Aorta (tissue), 5 donors: ENCODE data around the gene APOLD1. TPM values are rescaled to one million over a fixed set of nuclear protein-coding genes. Genes with fewer than 3 reads are reported as not detected.
"Not testable (repeated sequence)": the region's sequence is repeated elsewhere in the genome, so short reads cannot be mapped to it uniquely, and the experiment has no call there.

Experiments
- ATAC-seq: fragments of 200-7000 bp; cut with Tn5 transposase; one replicate; pipeline ENCODE4 v1.9.1; 2022; ENCODE audit warnings: moderate library complexity; ENCODE audit not compliant: low FRiP score
- DNase-seq, 2 donors: peaks; one replicate each; pipeline ENCODE4 v3.0.0-alpha.2; 2020
- H3K27ac ChIP-seq, 2 donors: one replicate each; pipeline ENCODE4 v1.5.1; 2013; ENCODE audit warnings: low read length in 2 of 2, mild to moderate bottlenecking in 2 of 2, moderate library complexity in 2 of 2, control low read depth in 1 of 2, inconsistent platforms in 1 of 2, low read depth in 1 of 2
- H3K27me3 ChIP-seq, 2 donors: one replicate each; pipeline ENCODE4 v1.6.1; 2013; ENCODE audit warnings: control low read depth in 1 of 2, low read length in 1 of 2, mild to moderate bottlenecking in 1 of 2, moderate library complexity in 1 of 2; ENCODE audit not compliant: insufficient read depth in 2 of 2, control insufficient read depth in 1 of 2
- H3K36me3 ChIP-seq, 2 donors: one replicate each; pipeline ENCODE4 v1.6.1; 2013; ENCODE audit warnings: control low read depth in 1 of 2, low read length in 1 of 2, mild to moderate bottlenecking in 1 of 2; ENCODE audit not compliant: insufficient read depth in 2 of 2, control insufficient read depth in 1 of 2
- H3K4me1 ChIP-seq, 2 donors: one replicate each; pipeline ENCODE4 v1.6.1; 2013; ENCODE audit warnings: low read length in 2 of 2, control low read depth in 1 of 2, mild to moderate bottlenecking in 1 of 2, moderate library complexity in 1 of 2; ENCODE audit not compliant: insufficient read depth in 2 of 2, control insufficient read depth in 1 of 2
- H3K4me3 ChIP-seq, 2 donors: one replicate each; pipeline ENCODE4 v1.5.1; 2013; ENCODE audit warnings: low read length in 2 of 2, control low read depth in 1 of 2, mild to moderate bottlenecking in 1 of 2
- H3K9me3 ChIP-seq: one replicate; pipeline ENCODE4 v1.6.1; 2013; ENCODE audit warnings: mild to moderate bottlenecking, low read length; ENCODE audit not compliant: control insufficient read depth
- WGBS, 2 donors: extraction: QIAGEN DNeasy Blood & Tissue Kit; methylation state at CpG; one replicate each; pipeline ENCODE4 v1.1.7; 2013; 5-methylcytosine and 5-hydroxymethylcytosine counted together
- intact Hi-C, 2 donors: fragments of 100-400 bp; cut with DNase I; formaldehyde crosslinking; loops; one replicate each; pipeline versions ENCODE4 v1.14.2 to v1.15.0; 2022
- polyA plus RNA-seq, 2 donors: library from polyadenylated mRNA; stranded (reverse); fragments of 200-250 nt; gene quantifications; one replicate each; pipeline ENCODE4 v1.2.3, GENCODE V29; 2013
- total RNA-seq, 2 donors: library from RNA; stranded (reverse); fragmentation: NEBNext Ultra II Directional; extraction: Animal tissue kit (Norgen Biotek cat#: 25700); gene quantifications; one replicate each; pipeline ENCODE4 v1.2.1, GENCODE V29; 2021
- donor health status: healthy with polysubstance abuse.
- donor health status: Bipolar disorder and iron deficiency.
- donor health status: DM: no; HTN: no; CAD: no.
- donor health status: DM: no; HTN: no; CAD: no.
- donor health status: DM: yes; HTN: yes; CAD: no.

The APOLD1 gene
- total and polyA plus RNA-seq, 4 donors: 0.67 to 94.0 (median 10.5) TPM

- WGBS, 2 donors: 74 to 79% methylated on average over 2 of the region's 2 CpGs
- H3K36me3 ChIP-seq: peaks cover 7 to 12% of the 10 kb centered on the region in 2 donors
- no peak for ATAC-seq
- intact Hi-C loops: loop anchor here in 1 of 2 donors (10.0 kb wide), 1 partner anchor 396 kb away; no protein-coding TSS in a partner anchor
- H3K27ac ChIP-seq: peak overlapping the region in 1 of 2 donors; percentile 68
- DNase-seq: no peak
- peaks cover 0 to 6% of the 10 kb centered on the region in 2 donors for H3K4me1 ChIP-seq
- H3K9me3 ChIP-seq: no peaks in the 10 kb centered on the region
- H3K4me3 ChIP-seq: no peak overlapping the region
- H3K27me3 ChIP-seq: no peaks in the 10 kb centered on the region
Measured at GRCh38 chr12:12819221-12819620, 33.8 kb downstream of the APOLD1 start.

- peaks cover 0 to 5% of the 10 kb centered on the region in 2 donors for H3K4me1 ChIP-seq
- no peaks in the 10 kb centered on the region for H3K9me3 ChIP-seq
- 0 to 5% methylated on average over 2 of the region's 2 CpGs for WGBS, 2 donors
- H3K27me3 ChIP-seq: no peaks in the 10 kb centered on the region
- DNase-seq (no peak), ATAC-seq (peak; percentile 31)
- H3K4me3 ChIP-seq: no peak overlapping the region
- intact Hi-C loops: loop anchor here in 1 of 2 donors (10.0 kb wide), 1 partner anchor 395 kb away; no protein-coding TSS in a partner anchor
- H3K27ac ChIP-seq: peak overlapping the region; percentile 54 to 60
- H3K36me3 ChIP-seq: peaks cover 7 to 12% of the 10 kb centered on the region in 2 donors
Measured at GRCh38 chr12:12819752-12820311, 34.4 kb downstream of the APOLD1 start.

GRCh38 chr12:12820376-12820775 is 34.9 kb downstream of the APOLD1 start:
- 78 to 86% methylated on average over 11 of the region's 11 CpGs for WGBS, 2 donors
- H3K9me3 ChIP-seq, DNase-seq, ATAC-seq, H3K4me3 ChIP-seq, H3K27me3 ChIP-seq, H3K4me1 ChIP-seq, intact Hi-C loops: not testable (repeated sequence)
- peak overlapping the region in 1 of 2 donors; percentile 5 for H3K27ac ChIP-seq
- H3K36me3 ChIP-seq: peaks cover 7 to 12% of the 10 kb centered on the region in 2 donors

GRCh38 chr12:12821975-12822374 is 36.5 kb downstream of the APOLD1 start:
- Histone ChIP-seq H3K27me3 (no peaks in the 10 kb centered on the region), H3K9me3 (no peaks in the 10 kb centered on the region), H3K4me1 (no peaks in the 10 kb centered on the region), H3K4me3 (no peak overlapping the region), H3K27ac (no peak overlapping the region), H3K36me3 (peaks cover 8 to 12% of the 10 kb centered on the region in 2 donors)
- intact Hi-C loops: no loop called here
- DNase-seq (no peak), ATAC-seq (no peak)
- WGBS, 2 donors: 91 to 93% methylated on average over 6 of the region's 6 CpGs

GRCh38 chr12:12822886-12823285 is 37.4 kb downstream of the APOLD1 start:
- Histone ChIP-seq H3K4me3 (no peak overlapping the region), H3K27me3 (no peaks in the 10 kb centered on the region), H3K36me3 (peaks cover 11 to 12% of the 10 kb centered on the region in 2 donors), H3K4me1 (no peaks in the 10 kb centered on the region), H3K9me3 (no peaks in the 10 kb centered on the region), H3K27ac (no peak overlapping the region)
- 66 to 71% methylated on average over 4 of the region's 4 CpGs for WGBS, 2 donors
- DNase-seq (no peak), ATAC-seq (no peak)
- intact Hi-C loops: no loop called here

GRCh38 chr12:12823300-12823699 is 37.8 kb downstream of the APOLD1 start:
- H3K4me3 ChIP-seq: no peak overlapping the region
- WGBS, 2 donors: 4 to 7% methylated on average over 2 of the region's 2 CpGs

GRCh38 chr12:12823811-12824210 is 38.4 kb downstream of the APOLD1 start:
- intact Hi-C loops: no loop called here
- Histone ChIP-seq H3K36me3 (peaks cover 11 to 12% of the 10 kb centered on the region in 2 donors), H3K27ac (no peak overlapping the region), H3K4me1 (no peaks in the 10 kb centered on the region), H3K9me3 (no peaks in the 10 kb centered on the region), H3K4me3 (no peak overlapping the region), H3K27me3 (no peaks in the 10 kb centered on the region)
- ATAC-seq (no peak), DNase-seq (no peak)
- WGBS, 2 donors: 96 to 97% methylated on average over 5 of the region's 5 CpGs

More at GRCh38 chr12:12823300-12823699, 37.8 kb downstream of the APOLD1 start:
- Histone ChIP-seq H3K9me3 (no peaks in the 10 kb centered on the region), H3K27me3 (no peaks in the 10 kb centered on the region), H3K4me1 (no peaks in the 10 kb centered on the region), H3K36me3 (peaks cover 11 to 12% of the 10 kb centered on the region in 2 donors), H3K27ac (no peak overlapping the region)
- no peak for DNase-seq
- intact Hi-C loops: no loop called here
- no peak for ATAC-seq

GRCh38 chr12:12835378-12836146 is 50.1 kb downstream of the APOLD1 start:
- DNase-seq (no peak), ATAC-seq (no peak)
- H3K27ac ChIP-seq: no peak overlapping the region
- H3K9me3 ChIP-seq: no peaks in the 10 kb centered on the region
- no peaks in the 10 kb centered on the region for H3K4me1 ChIP-seq
- 89 to 92% methylated on average over 7 of the region's 7 CpGs for WGBS, 2 donors
- no peak overlapping the region for H3K4me3 ChIP-seq
- intact Hi-C loops: loop anchor here (2.0 to 5.0 kb wide), 3 partner anchors 52 to 147 kb away; no protein-coding TSS in a partner anchor
- H3K27me3 ChIP-seq: no peaks in the 10 kb centered on the region
- H3K36me3 ChIP-seq: peaks cover 0 to 4% of the 10 kb centered on the region in 2 donors
